Activated T-helper 1 cell treated with anti-CD3 and anti-CD28 coated beads, Interleukin-2, amount 50 U/mL, for 16 hours (primary cell): ENCODE measurements around the gene ELOA.
"Not testable (repeated sequence)": the region's sequence is repeated elsewhere in the genome, so short reads cannot be mapped to it uniquely, and the experiment has no call there.

Experiments used
- DNase-seq, 2 donors: peaks; one replicate each; pipeline ENCODE4 v3.0.0-alpha.2; 2020; ENCODE audit warnings: low read depth in 1 of 2, low spot score in 1 of 2

Gene ELOA

GRCh38 chr1:23743287-23744152 is at the start of gene ELOA:
ELOA (plus strand) TSS chr1:23743471; CDS start chr1:23743504, 33 bp downstream.
- DNase-seq = peak; percentile 56 to 74

GRCh38 chr1:23693599-23693998 is 49.7 kb upstream of the ELOA start:
- no peak for DNase-seq

GRCh38 chr1:23694371-23694770 is 48.9 kb upstream of the ELOA start:
- DNase-seq = no peak

- no peak for DNase-seq
These were observed 47.6 kb upstream of the ELOA start for GRCh38 chr1:23695667-23696066.

- DNase-seq = no peak
These were observed 46.8 kb upstream of the ELOA start for GRCh38 chr1:23696335-23696989.

- no peak for DNase-seq
These were observed 44.8 kb upstream of the ELOA start for GRCh38 chr1:23698466-23698865.

- no peak for DNase-seq
These were observed 43.7 kb upstream of the ELOA start for GRCh38 chr1:23699280-23700179.

- DNase-seq = no peak
These were observed 42.0 kb upstream of the ELOA start for GRCh38 chr1:23701310-23701709.

- DNase-seq = no peak
These were observed 41.3 kb upstream of the ELOA start for GRCh38 chr1:23701996-23702395.

GRCh38 chr1:23704834-23705495 is 38.3 kb upstream of the ELOA start:
- DNase-seq = no peak

- no peak for DNase-seq
These were observed 34.0 kb upstream of the ELOA start for GRCh38 chr1:23709229-23709628.

- no peak for DNase-seq
These were observed 24.8 kb upstream of the ELOA start for GRCh38 chr1:23718482-23718881.

- no peak for DNase-seq
These were observed 24.0 kb upstream of the ELOA start for GRCh38 chr1:23719162-23719820.

GRCh38 chr1:23720256-23720995 is 22.8 kb upstream of the ELOA start:
- DNase-seq = no peak

- no peak for DNase-seq
These were observed 20.6 kb upstream of the ELOA start for GRCh38 chr1:23722652-23723051.

GRCh38 chr1:23726686-23727085 is 16.6 kb upstream of the ELOA start:
- no peak for DNase-seq

- no peak for DNase-seq
These were observed 15.9 kb upstream of the ELOA start for GRCh38 chr1:23727362-23727811.

- no peak for DNase-seq
These were observed 10.7 kb upstream of the ELOA start for GRCh38 chr1:23732363-23733224.

- DNase-seq = not testable (repeated sequence)
These were observed 10.0 kb upstream of the ELOA start for GRCh38 chr1:23733281-23733680.
